ENCODE measurements around the gene GDF10. TPM values are rescaled to one million over a fixed set of nuclear protein-coding genes. Genes with fewer than 3 reads are reported as not detected.

GDF10 gene
- total and polyA plus RNA-seq, 9 of the 15 experiments (the other 6 are each of a cell fraction or from before 2014, with no cell fraction given) = 0.03 to 0.20 (median 0.11) TPM; not detected in 6

- TF ChIP-seq ZBTB40 (IDR thresholded peaks at IDR 0.05) (no peak), ZBTB40 (CRISPR knock-in tag; IDR thresholded peaks at IDR 0.05) (no peak), FOXK2 (conservative IDR thresholded peaks at IDR 0.05 in 1 of 2, IDR thresholded peaks at IDR 0.05 in 1 of 2; ENCODE audit: low read depth in 2 of 2) (0 out of 4 replicates have a peak, but pooled peaks have one; percentile 21 to 38)
Measured at GRCh38 chr10:47306387-47307210, 6.6 kb downstream of the GDF10 start (continued).

All from K562 (cell line).